Measurements from ENCODE around the gene FRMD8. TPM values are rescaled to one million over a fixed set of nuclear protein-coding genes. Genes with fewer than 3 reads are reported as not detected.

FRMD8 gene
- total and polyA plus RNA-seq, 2 donors (not counting 3 experiments of a cell fraction or from before 2014, with no cell fraction given): 36.4 to 53.9 TPM

GRCh38 chr11:65341856-65342255 lies 44.6 kb upstream of the FRMD8 start:
- Histone ChIP-seq H3K9ac (replicated peaks; ENCODE audit: extremely low read depth, insufficient read depth, low read length) (no peak overlapping the region), H3K27ac (ENCODE audit: insufficient read depth, low read depth, low read length) (no peak overlapping the region), H3K27me3 (ENCODE audit: control insufficient read depth in 2 of 2, insufficient read depth in 2 of 2, low read length in 2 of 2) (no peaks in the 10 kb centered on the region), H3K9me1 (replicated peaks; ENCODE audit: control insufficient read depth, extremely low read depth, insufficient read depth, low read length) (no peaks in the 10 kb centered on the region), H2AFZ (ENCODE audit: low read depth, low read length) (no peak overlapping the region), H3K4me2 (ENCODE audit: insufficient read depth, low read length) (no peak overlapping the region), H4K20me1 (replicated peaks; ENCODE audit: control insufficient read depth, extremely low read depth, insufficient read depth, low read length) (peaks cover 3% of the 10 kb centered on the region), H3K9me3 (replicated peaks; ENCODE audit: control insufficient read depth, insufficient read depth, low read length) (no peaks in the 10 kb centered on the region), H3K4me3 (replicated peaks in 1 of 3; ENCODE audit: insufficient read depth in 1 of 3, low read depth in 1 of 3, low read length in 3 of 3) (no peak overlapping the region), H3K36me3 (ENCODE audit: control insufficient read depth in 2 of 2, extremely low read depth in 1 of 2, insufficient read depth in 2 of 2, low read length in 2 of 2) (peaks cover 31 to 49% of the 10 kb centered on the region in 2 experiments), H3K4me1 (ENCODE audit: control insufficient read depth, extremely low read depth, insufficient read depth, low read length) (no peaks in the 10 kb centered on the region), H3K79me2 (ENCODE audit: control insufficient read depth, insufficient read depth, low read length) (peaks cover 30% of the 10 kb centered on the region)
- ChIA-PET POLR2A (no interaction called here), CTCF (interaction anchor here (0.8 to 2.4 kb wide), 4 partner anchors 10 to 67 kb away, joined by 3 to 6 read pairs (median 4); partner anchors contain the start of gene CDC42EP2)
- intact Hi-C loops (cut with micrococcal nuclease): no loop called here
- no peak for DNase-seq (ENCODE audit: low read depth, low spot score)
- dilution Hi-C loops (cut with MboI; ENCODE audit: extremely low pct_ligation_motif_present, low sequenced_read_pairs): no loop called here
- TF ChIP-seq MAX (IDR thresholded peaks at IDR 0.05; ENCODE audit: insufficient read depth, insufficient read length) (no peak), MYC (IDR thresholded peaks at IDR 0.05; ENCODE audit: low read depth, low read length) (no peak), POLR2AphosphoS5 (IDR thresholded peaks at IDR 0.05; ENCODE audit: insufficient read depth, low read depth, low read length) (no peak), POLR2A (IDR thresholded peaks at IDR 0.05; ENCODE audit: low read depth, low read length) (no peak), CTCF (IDR thresholded peaks at IDR 0.05; ENCODE audit: extremely low read depth in 1 of 2, insufficient read depth in 1 of 2, low read depth in 1 of 2, low read length in 2 of 2) (no peak), GATA2 (IDR thresholded peaks at IDR 0.05; ENCODE audit: insufficient read depth, insufficient read length, low read depth, low read length) (no peak), FOS (IDR thresholded peaks at IDR 0.05; ENCODE audit: borderline replicate concordance, insufficient read depth, low read length) (no peak), JUN (IDR thresholded peaks at IDR 0.05; ENCODE audit: borderline replicate concordance, insufficient read depth, insufficient read length, low read depth) (no peak), EZH2 (IDR thresholded peaks at IDR 0.05; ENCODE audit: borderline replicate concordance, low read depth, low read length, severe bottlenecking) (no peak)
- FAIRE-seq: peak; percentile 18
- no TSS peak for BruUV-seq (replicated peaks)
